DMS153 treated with DMSO at 0.1 percent for 48 hours (cell line): ENCODE measurements around the gene DHRS7.

ENCODE experiments used
- DNase-seq: peaks from one replicate; lab custom pipeline; 2025; ENCODE audit not compliant: unreplicated experiment; lab: John Stamatoyannopoulos, UW

The DHRS7 gene

DNA sequence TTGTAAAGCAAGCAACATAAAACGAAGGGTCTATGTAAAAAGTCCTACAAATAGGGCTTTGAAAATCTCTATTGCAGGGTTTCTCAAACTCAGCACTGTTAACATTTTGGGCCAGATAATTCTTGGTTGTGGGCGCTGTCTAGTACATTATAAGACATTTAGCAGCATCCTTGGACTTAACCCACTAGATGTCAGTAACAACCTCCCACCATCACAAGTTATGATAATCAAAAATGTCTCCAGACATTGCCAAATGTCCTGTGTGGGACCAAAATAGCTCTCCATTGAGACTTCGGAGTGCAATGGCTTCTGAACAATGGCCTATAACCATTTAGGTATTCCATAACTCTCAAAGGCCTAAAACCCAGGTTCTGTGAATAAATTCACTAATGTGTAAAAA is 22.9 kb upstream of the DHRS7 start:
- DNase-seq = no peak

DNA sequence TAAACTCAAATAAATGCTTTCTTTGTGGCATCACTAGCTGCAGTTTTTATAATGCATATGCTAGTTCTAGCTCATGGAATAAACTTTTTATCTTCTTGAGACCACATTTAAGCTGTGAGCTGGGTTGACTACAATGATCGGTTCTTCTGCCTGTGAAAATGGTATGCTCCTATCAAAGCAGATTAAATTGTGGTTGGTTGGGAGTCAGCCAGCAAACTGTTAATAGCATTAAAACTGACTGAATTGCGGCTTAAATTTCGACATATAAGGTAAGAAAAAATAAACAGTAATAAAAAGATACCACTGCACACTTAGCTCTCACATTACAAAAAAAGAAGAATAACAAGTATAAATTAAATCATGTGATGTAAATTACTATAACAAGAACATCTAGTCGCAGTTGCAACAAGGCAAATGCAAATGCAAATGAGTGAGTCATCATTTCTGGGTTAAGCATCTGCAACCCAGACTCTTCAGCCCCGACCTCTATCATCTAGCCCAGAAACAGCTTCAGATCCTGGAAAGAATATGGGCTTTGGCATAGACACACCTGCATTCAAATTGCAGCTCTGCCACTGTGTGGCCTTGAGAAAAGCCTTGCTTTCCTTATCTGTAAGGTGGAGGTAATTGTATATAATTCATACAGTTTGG is 19.8 kb upstream of the DHRS7 start:
- no peak for DNase-seq

DNA sequence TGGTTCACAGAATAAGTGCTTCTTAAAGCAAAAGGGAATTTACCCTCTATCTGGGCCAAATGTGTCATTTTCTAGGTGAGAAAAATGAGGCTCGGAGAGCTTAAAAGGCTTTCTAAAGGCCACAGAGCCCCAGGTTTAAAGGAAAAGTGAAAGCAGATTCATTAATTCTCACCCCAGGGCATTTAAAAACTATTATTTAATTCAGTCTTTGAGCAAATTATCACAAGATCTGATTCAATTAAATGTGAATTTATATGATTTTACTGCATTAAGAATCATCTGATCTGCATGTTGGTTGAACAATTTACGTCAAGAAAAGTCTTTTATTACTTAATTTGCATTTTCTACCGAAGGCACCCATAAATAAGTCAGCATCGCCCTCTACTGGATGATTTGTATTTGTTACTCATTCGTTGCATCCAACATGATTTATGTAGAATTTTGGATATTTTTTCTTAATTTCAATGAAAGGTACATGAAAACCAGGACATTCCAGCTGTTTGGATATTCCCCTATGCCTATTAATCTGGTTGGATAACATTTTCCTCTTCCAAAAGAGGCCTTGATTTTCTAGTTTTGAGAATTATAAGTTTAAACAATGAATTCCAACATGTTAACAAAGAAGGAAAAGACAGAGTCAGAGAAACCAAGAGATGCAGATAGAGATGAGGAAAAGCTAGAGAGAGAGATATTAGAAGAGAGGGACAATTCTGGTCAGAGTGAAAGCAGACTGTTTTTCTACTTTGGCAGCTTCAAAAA is 19.1 kb upstream of the DHRS7 start:
- peak; percentile 50 for DNase-seq

DNA sequence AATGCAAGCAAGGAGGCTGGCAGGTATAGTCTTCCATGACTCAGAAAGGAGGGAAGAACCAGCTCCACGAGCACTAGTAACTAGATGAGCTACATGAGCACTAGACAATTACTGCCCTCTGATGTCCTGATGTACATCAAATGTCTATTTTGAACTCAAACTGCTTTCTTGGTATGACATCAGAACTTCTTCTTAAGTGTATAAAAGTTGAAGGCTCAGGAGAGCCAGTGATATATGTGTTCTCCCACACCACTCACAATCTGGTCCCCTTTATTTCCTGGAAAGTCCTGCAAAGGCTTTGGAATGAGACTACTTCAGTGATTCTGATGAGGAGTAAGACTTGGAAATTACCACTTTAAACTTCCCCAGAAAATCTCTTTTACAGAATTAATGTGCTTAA is 18.5 kb upstream of the DHRS7 start:
- DNase-seq = no peak

DNA sequence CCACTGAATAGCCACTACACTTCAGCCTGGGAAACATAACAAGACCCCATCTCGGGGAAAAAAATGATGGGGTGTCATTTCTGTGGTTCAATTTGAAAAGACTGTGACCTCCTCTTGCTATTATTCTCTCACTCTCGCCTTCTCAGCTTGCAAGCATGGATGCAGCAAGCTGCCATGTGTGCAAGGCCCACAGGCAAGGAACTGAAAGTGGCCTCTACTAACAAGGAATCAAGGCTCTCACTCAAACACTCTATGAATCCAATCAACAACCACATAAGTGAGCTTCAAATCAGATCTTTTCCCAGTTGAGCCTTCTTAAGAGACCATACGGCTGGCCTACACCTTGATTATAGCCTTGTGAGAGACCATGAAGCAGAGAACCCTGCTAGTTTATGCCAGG is 17.9 kb upstream of the DHRS7 start:
- DNase-seq = no peak

DNA sequence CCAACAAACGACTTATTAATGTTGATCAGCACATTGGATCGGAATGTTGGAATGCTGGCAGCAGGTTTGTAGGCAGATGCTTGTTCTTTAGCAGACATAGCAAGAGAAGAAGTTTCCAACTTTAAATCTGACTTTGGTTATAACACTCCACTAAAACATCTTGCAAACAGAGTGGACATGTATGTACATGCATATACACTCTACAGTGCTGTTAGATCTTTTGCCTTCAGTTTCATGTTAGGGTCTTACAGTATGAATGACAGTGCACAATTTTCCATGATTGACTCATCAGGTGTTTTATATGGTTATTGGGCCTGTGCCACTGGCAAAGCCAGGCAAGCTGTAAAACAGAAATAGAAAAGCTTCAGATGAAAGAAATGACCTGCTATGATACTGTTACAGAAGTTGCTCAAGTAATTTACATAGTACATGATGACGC is 14.3 kb upstream of the DHRS7 start:
- no peak for DNase-seq

DNA sequence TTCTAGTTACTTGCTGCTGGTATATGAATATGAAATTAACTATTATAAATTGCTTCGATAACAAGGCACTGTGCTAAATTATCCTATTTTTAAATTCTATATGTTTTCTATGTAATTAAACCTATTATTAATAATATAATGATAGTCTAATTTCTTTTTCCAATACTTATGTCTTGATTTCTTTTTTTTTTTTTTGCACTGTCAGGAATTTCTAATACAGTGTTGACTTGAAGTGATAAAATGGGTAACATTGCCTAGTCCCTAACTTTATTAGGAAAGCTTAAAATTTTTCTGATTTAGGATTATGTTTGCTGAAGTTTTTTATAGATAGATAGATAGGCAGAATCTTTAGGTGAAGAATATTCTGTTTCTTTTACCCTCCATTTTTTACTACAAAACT is 13.6 kb upstream of the DHRS7 start:
- DNase-seq = no peak

DNA sequence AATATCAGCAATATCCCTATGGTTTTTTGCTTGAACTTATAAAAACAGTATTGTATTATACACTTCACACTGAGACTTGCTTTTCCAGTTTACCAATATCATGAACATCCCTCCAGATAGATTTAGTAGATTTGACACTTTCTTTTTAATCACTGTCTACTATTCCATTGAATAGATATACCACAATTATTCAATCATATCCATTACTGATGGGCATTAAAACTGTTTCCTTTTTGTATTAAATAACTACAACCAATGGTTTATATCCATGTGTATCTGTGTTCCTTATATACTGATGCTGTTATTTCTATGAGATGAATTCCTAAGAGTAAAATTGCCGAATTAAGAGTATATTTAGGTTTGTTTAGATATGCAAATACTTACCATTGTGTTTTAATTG is 13.0 kb upstream of the DHRS7 start:
- no peak for DNase-seq

DNA sequence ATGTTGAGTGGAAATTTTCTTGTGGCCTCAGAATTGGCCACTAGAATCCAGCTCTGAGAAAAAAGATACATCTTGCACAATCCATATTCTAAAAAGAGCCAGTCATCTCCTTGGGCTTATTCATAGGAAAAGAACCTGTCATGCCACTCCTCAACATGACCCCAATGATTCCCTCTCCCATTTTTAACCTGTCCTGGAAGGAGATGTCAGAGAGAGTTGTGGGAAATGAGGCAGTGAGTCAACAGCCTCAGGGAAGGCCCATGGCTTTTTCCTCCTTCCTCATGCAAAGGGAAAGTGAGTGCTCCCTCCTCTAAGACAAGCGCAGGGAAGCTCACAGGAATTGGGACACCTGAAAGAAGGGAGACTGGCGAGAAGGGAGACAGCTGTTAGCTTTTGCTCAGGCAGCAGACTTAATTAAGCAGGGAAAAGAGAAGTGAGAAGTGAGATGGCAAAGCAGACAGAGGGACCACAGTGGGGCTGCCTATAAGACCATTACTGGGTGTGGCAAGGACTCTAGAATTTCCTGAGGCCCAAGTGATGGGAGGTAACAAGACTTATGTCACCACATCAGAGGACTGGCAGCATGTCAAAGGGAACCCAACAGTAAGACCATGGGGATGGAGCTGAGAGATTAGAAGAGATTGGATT is 10.2 kb upstream of the DHRS7 start:
- DNase-seq = no peak

DNA sequence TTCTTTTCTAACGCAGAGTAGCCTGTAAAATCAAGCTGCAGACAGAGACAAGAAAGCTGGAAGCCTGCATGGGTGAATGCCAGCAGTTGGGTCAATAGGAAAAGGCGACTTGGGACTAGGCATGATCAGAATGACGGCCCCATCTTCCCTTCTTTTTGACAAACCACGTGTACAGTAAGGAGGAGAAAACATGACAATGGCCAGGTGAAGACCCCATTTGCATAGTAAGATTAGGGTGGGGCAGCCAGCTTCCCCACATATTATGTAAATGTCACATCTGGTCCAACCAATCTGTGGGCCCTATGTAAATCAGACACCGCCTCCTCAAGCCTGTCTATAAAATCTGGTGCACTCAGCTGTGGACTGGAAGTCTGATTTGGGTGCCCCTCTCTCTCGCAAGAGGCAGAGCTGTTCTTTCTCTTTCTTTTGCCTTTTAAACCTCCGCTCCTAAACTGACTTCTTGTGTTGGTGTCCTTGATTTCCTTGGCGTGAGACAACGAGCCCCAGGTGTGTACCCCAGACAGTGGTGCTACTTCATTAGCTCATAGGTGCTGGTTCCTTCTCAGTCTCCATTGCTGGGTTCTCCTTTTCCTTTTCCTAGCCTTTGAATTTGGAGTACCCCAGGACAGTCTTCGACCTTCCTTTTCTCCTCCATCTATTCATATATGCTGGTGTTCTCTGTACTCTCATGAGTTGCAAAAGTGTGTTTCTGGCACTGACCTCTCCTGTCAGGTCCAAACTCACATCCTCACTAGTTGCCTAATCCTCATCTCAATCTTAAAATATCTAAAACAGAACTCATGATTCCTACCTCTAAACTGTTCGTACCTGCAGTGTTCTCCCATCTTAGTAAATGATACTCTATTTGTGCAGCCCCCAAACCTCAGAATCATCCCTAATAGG is 9.4 kb upstream of the DHRS7 start:
- no peak for DNase-seq

DNA sequence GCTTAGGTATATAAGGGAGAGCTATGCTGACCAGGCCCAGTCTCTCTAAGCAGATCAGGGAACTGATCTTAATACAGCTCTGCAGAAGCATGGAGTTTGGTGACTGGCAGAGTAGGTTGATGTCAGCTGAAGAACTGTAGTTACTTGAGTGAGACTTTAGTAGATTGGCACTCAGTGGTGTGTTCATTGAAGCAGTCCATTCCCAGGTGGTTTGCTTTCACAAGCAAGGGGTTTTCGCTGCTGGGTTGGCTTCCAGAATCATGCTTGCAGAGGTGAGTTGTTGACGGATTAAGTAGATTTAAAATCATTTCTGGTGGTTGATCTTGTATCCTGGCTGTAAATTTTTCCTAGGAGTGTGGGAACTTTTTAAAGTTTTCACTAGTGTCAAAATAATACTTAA is 6.5 kb upstream of the DHRS7 start:
- no peak for DNase-seq

DNA sequence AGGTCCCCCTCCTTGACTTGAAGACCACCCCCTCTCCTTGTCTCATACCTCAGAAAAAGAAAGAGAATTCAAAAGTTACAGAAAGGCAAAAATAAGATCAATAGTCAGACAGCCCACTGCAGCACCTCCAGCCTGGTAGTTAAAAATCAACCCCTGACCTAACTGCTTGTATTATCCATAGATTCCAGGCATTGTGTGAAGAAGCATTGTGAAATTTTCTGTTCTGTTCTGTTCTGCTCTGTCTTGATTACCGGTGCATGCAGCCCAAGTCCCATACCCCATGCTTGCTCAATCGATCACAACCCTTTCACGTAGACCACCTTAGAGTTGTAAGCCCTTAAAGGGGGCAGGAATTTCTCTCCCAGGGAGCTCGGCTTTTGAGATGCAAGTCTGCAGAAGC is 5.8 kb upstream of the DHRS7 start:
- DNase-seq = no peak

DNA sequence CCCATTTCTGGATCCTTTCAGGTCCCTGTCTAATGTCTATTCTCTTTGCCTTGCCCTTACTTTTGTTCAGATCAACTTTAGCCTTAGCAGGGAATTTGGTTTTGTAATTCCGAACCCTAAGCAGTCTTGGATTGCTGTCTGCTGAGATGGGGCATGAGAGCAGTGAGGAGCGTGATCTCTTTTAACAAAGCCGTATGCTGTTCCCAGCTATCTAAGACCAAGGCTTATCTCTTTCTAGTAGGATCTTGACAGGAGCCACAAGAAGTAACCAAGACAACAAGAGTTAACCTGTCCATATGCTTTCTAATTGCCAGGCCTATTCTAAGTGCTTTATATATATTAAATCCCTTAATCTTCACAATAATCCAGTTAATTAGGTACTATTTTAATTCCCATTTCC is 4.5 kb upstream of the DHRS7 start:
- no peak for DNase-seq

DNA sequence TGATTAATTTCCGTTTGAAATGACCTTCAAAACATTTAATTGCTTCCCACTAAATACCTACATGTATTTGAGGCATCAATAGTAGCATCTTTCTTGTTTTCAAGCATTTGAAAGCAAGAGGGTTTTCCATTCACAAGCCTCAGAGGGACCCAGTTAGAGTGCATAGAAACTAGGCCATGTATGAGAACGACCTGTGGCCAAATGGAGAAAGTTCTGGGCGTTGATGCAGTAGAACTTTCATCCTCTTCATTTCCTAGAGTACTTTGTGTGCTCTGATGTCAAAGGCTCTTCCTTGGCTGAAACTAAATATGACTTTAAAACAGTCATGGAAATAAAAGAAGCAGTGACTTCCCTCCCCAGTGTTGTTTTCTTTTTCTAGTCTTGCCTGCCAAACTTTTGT is 944 bp upstream of the DHRS7 start:
- no peak for DNase-seq

DNA sequence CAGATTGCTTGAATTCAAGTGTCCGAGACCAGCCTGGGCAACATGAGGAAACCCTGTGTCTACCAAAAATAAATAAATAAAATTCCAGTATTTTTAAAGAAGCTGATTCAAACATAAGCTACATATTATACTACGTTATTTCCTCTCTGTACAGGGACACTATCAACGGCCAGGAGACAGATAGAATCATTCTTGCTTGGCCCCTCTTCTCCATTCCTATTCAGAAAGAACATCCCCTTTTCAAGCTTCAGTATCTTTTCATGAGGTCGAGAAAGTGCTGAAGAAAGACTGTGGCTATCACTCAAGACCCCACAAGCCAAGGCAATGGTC is 314 bp upstream of the DHRS7 start:
- no peak for DNase-seq

DNA sequence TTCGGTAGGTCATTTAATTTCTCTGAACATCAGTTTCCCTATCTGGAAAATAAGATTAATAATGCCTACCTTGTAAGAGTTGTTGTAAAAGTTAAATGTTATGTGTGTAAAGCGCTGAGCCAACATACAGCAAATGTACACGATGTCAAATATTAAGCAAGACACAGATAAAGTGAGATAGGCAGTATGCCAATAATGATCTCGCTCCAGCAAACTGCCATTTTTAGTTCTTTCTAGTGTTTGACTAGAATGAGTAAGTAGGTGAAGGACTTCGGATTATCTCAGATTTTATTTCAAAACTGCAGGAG is 840 bp downstream of the DHRS7 start:
- no peak for DNase-seq

DNA sequence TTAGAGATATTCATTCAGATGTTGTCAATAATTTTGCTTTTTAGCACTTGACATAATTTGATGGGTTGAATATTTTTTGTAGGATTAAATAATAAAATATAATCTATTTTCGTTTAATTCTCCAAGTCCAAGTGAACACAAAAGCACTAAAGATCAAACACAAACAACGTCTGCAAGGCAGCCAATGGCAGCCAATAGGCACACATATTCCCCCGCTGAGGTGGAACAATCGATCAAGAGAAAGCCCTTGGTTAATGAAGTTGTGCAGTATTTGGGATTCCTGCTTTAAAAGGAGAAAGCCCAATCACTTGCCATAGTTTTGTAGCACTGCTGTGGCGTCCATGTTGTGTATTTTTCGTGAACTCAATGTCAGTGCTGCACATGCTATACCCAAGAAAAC is 1.5 kb downstream of the DHRS7 start:
- no peak for DNase-seq

DNA sequence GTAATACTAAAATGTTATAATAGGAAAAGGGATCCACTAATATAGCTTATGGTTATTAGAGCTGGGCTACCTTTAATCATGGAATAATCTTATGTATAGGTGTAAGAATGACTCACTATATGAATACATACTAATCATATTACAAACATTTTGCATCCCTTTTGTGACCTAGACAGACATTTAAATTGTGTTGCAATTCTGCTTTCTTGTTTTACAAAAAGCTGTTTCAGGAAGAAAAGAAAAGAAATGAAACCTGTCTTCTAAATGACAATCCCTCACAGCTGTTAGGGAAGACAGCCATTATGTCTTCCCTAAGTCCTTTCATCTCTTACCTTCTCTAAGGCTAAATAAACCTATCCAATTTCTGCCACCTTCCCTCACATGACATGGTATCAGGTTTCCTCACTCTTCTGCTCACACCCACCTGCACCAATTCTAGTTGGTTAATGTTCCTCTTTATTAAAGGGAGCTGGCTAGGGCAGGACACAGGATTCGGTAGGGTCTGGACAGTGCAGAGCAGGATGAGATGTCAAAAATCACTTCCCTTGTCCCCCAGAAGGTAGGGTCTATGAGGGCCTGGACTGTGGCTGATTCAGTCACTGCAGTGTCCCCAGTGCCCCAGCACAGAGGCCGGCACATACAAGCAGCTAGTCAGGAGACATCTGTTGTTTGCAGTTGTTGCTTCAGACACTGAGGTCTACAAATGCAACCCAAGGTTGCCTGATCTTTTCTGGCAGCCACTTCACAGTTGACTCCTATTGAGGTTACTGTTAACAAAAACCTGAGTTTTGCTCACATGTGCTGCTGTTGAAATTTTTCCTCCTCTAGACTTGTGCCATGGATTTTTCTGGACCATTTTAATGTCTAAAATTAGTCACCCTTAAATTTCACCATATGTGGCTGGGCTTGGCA is 3.7 kb downstream of the DHRS7 start:
- peak; percentile 73 for DNase-seq

DNA sequence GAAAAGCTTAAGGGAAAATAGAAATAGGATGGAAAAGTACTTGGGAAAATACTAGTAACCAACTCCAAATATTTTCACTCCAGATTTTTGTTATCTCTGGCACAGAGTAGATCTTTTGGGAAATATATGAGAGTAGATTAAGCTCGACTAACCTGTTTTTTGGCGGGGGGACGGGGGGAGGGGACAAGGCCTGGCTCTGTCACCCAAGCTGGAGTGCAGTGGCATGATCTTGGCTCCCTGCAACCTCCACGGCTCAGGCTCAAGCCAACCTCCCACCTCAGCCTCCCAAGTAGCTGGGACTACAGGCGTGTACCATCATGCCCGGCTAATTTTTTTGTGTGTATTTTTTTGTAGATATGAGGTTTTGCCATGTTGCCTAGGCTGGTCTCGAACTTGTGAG is 4.8 kb downstream of the DHRS7 start:
- DNase-seq = no peak

DNA sequence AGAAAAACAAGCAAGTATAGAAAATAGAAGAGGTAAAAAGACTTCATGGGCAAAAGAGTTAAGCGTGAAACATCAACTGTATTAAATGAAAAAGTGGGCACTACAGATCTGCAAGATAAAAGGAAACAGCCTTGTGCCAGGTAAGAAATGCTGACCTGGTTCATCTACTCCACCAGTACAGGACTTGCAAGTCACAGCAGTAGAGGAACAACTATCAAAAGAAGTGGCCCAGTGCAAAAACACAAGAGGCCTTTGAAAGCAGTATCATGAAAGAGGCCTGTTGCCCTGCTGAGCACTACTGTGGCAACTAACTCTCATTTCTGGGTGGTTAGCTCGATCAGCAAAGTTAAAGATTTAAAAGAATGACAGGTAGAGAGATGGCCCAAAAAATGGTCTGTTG is 10.5 kb downstream of the DHRS7 start:
- no peak for DNase-seq

DNA sequence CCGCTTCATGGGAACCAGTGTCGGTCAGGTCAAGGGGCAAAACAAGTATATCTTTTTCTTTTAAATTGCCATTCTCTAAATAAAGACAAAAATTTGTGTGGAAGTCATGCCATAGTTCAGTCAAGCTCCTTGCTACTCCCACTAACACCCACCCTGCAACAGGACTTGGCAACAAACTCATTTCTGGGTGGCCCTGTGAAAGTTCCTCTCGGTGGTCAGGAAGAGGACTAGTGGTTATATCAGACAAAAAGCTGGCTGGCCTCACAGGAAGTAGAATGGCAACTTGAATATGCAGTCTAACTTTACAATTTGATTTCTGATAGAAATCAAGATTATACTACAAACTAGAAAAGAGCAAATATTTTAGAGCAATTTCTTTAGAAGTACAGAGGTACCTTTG is 11.2 kb downstream of the DHRS7 start:
- no peak for DNase-seq
